A172 (cell line): Measurements from ENCODE around the gene ELF2. TPM values are rescaled to one million over a fixed set of nuclear protein-coding genes. Genes with fewer than 3 reads are reported as not detected.
"Not testable (repeated sequence)": the region's sequence is repeated elsewhere in the genome, so short reads cannot be mapped to it uniquely, and the experiment has no call there.

Experiments used
- DNase-seq: peaks from one replicate; pipeline ENCODE4 v3.0.0-alpha.2; 2015; ENCODE audit warnings: low spot score
- total RNA-seq: library from RNA; depleted of rRNA; stranded (reverse); fragments of >200 nt; shearing (Covaris generic); gene quantifications from 2 replicates; pipeline ENCODE4 v1.2.3, GENCODE V29; 2014

The ELF2 gene
- total RNA-seq, 1 experiment from 2014 or later: 15.0 TPM

DNA sequence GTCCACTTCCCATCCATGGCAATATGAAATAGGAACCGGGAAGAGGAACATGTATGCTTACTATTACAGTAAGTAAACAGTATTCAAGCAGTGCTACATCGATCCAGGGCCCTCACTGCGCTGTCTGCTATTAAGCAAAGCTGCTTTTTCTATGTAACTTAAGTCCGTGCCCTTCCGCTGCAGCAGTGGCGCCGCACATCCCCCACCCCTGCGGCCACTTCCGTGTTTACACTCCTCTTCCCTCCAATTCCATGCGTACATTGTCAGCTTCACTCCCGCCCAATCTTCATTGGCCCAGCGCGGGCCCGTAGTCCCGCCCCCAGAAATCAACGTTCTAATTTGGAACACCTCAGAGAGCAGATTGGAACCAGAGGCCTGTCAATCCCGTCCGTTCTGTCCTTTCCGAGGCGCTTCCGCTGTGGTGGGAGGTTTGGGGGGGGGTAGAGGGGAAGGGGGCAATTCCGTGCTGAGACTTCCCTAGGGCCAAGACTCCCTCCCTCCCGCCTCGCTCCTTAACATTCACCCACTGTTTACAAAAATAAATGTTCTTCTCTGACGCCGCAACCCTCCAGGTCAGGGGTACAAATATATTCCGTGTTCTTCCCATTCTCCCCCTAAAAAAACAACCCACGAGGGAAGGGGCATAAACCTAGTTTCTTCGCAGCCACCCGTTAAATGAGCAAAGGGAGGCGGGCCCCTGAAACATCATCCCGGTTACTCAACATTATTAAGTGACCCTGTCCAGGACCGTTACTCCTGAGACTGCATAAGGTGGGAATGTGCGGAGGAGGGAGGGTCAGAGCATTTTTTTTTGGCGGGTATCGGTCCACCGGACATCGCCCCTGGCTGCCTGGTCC is 94.0 kb downstream of the ELF2 start:
- peak; percentile 94 for DNase-seq

DNA sequence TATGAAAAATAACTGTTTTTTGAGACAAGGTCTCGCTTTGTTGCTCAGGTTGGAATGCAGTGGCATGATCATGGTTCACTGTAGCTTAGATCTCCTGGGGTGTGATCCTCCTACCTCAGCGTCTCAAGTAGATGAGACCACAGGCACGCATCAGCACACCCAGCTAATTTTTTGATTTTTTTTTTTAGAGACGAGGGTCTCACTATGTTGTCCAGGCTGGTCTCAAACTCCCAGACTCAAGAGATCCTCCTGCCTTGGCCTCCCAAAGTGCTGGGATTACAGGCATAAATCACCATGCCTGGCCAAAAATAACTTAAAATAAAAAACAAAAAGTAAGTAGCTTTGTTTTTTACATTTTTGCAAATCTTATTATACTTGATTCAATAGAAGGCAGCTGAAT is 98.1 kb downstream of the ELF2 start:
- no peak for DNase-seq

DNA sequence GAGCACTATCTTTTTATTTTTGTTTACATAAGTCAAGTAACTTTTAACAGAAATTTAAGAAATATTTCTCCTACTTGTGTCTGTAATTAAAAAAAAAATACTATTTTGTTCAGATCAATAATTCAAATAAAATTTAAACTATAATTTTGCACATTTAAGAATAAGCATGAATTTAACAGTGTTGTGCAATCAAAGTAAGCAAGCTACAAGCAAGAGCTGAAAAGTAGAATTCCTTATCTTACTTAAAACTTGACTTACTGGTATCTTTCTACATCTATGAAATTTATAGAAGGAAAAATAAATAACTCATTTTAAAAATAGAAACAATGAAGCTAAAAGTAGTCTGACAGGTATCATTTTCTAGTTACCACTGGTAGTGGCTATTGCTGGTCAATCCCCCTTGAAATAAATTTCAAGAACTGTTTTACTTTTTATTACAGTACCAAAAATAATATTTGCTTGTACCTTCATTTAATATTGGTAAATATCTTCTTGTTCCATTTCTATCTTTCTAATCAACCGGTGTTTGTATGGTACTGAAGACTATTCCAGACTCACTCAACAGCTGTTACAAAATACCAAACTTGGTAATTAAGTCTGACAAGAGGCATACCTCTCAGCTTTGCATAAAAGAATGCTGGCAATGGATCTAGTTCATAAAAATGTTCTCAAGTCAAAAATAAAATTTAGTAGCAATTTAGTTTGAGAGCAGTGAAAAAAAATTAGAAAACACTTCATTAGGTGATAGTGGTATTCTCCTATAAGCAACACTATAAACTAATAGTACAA is 99.3 kb downstream of the ELF2 start:
- DNase-seq: no peak

DNA sequence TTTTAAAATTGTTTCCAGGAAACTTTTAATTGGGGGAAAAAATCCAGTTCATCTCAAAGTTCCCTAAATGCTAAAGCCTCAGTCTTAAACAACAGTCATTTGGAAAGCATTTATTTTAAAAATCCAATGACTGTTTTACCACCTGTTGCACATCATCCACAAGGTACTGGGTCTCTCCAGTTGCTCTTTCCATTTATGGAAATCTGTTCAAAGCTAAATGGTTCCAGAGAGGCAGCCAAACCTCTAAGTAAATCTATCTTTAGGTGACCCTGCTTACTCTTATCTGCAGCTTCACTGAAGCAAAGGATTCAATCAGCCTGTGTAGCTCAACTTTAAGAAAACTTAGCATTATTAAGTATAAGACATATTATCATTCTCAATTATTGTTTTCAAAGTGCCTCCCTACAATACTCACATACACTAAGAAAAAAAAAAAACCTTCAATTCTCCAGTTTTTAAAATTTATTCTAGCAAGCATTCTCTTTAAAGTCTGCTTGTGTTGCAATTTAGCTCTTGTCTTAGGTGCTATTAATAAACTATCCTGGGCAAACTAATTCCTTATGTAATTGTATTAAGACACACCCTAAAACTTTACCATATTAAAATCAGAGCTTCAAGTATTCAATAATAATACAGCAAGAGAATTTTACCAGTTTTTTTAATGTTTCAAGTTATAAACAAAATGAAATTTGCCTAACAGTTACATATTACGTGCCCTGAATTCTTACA is 100.8 kb downstream of the ELF2 start:
- DNase-seq: no peak

DNA sequence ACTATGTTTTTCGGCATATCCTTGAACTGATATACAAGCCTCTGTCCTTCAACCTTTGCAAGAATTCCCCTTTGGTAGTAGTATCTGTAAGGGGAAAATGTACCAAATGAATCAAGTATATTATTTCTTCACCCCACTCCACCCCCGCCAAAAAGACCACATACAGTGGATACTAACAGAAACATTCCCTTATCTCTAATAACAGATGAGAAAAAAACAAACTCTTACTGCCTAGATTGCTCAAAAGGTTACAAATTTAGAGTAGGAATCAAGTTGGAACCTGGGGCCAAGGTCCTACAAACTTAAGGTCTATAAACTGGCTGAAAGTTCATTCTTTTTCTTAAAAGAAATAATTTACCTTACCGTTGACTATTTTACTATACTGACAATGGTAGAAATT is 116.4 kb downstream of the ELF2 start:
- no peak for DNase-seq

DNA sequence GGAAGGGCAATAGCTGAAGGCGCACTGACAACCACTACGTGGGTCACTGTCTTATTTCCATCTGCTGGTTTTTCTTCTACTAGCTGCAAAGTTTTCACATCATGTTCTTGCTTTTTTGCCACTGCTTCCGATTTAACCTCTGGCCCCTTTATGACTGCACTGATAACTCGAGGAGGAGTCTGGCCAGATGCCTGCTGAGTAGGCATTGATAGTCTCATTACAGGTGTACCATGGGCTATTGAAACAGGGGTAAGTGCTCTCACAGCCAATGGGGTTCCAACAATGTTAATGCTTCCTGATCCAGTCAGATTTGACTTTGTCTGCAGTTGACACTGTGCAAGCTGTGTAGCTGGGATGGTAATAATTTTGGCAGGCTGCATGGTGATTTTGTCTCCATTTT is 118.0 kb downstream of the ELF2 start:
- not testable (repeated sequence) for DNase-seq

DNA sequence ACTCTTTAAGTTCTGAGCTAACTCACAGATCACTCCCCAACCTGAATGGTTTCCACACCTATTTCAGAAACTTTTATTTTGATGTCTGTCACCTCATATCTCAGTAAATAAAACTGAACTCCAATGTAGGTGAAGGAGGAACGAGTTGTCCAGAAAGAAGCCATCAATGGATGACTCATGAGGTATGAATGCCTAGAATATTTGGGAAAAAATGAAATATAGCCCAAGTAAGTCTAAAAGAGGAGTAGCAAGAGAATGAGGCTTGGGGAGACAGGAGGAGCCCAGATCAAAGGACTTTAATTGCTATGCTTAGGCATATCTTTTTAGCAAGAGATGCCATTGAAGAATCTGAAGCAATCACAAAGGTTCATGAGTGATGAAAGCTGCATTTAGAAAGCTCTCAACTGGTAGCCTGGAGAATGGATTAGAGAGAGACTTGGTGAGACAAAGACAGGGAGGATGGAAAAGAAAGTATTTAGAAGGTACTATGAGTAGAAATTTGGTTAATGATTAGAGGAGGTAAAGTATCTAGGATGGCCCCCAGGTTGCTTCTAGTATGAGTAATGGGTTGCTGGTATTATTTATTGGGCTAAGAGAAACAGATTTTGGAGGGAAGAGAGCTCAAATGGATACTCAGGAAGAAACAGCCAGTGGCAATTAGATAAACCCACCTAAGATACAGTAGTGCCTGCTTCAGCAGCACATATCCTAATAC is 122.1 kb downstream of the ELF2 start:
- DNase-seq: no peak

DNA sequence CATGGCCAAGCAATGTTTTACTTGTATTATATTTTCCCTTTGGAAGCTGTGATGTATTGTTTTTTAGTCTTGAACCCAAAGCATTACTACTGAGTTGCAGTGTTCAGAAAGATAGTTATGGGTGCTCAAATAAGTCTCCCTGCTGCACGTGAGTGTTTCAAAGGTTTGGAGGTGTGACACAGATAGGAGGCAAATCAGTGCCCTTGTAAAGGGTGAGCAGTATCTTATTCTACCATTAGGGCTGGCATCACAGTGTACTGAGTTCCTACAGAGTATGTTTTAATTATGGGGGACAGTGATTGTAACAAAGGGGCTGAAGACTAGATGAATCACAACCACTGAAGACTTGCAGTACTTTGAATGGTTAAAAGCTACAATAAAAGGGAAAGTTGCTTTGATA is 123.1 kb downstream of the ELF2 start:
- DNase-seq: no peak

DNA sequence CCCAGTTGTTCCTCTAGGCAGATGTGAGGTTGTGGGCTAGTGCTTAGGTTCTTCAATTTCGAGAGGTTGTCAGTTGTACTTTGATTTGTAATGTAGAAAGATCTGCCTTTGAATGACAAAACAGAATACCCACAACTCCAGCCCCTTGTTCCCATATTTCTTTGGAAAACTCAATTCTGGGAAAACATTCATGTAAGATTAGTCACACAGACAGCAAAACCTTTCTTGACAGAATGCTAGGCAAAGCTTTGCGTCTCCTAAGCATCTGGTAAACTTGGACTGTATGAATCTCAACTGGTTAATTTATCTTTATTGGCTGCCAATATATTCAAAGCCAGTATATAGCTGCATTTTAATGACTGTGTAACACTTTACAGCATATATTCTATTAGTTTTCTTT is 126.6 kb downstream of the ELF2 start:
- DNase-seq: no peak

DNA sequence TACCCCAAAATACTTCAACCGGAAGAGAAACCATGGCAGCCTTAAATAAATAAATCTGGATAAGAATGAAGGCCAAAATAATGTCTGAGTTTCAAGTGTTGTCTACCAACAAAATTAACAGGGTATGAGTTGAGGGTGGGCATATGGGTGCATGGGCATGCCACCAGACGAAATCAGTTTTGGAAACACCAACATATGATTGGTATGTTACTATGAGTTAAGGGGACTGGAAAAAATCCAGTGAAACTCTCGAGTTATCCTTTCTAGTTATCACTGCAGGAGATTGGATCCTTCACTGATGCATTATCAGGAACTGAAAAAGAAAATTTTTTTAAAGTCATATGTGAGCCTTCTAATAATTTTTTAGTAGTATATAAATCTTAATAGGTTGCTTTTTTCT is 129.0 kb downstream of the ELF2 start:
- no peak for DNase-seq

DNA sequence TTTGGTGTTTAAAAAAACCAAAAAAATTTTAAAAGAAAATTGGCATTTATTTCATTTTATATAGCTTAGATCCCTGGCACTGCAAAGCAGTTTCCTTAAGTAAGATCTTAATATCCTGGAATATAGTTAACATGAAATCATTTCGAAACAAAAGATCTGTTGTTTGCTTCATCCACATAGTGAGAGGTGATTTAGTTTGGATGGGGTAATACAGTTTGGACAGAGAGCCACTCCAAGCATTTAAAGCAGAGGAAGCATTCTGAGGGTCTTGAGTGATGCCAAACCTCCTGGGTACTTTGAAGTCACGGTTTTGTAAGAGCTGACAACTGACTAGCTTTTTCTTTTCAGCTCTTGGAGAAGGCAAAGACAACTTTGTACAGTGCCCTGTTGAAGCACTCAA is 132.7 kb downstream of the ELF2 start:
- no peak for DNase-seq

DNA sequence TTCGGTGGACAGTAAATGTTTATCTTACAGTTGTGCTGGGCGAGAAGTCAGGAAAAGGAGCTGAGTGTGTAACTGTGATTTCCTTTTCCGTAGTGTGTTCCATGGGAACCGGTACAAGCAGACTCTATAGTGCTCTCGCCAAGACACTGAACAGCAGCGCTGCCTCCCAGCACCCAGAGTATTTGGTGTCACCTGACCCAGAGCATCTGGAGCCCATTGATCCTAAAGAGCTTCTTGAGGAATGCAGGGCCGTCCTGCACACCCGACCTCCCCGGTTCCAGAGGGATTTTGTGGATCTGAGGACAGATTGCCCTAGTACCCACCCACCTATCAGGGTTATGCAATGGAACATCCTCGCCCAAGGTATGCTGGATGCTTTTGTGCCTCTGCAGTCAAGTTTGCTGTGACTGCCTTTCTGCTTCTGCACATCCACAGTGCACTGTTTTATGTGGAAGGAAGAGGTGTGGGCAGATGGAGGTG is 134.0 kb downstream of the ELF2 start:
- DNase-seq: no peak

DNA sequence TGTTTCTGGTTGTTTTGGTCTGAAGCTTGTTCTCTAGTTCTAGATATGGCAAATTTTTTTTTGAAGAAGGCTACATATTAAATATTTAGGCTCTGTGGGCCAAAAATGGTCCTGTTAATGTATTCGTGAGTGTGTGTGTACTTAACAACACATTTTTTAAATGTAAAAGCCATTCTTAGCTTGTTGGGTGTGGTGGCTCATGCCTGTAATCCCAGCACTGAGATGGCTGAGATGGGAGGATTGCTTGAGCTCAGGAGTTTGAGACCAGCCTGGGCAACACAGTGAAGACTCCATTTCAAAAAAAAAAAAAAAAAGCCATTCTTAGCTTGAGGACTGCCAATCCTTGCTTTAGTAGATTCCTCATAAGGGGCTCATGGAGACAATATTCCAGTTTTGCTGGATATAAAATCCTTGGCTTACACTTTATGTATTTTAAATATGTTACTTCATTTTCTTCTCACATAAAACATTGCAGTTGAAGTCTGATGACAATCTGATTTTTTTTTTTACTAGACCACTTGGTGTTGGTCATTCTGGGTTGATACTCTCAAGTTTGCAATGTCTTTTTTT is 138.1 kb downstream of the ELF2 start:
- DNase-seq: no peak

DNA sequence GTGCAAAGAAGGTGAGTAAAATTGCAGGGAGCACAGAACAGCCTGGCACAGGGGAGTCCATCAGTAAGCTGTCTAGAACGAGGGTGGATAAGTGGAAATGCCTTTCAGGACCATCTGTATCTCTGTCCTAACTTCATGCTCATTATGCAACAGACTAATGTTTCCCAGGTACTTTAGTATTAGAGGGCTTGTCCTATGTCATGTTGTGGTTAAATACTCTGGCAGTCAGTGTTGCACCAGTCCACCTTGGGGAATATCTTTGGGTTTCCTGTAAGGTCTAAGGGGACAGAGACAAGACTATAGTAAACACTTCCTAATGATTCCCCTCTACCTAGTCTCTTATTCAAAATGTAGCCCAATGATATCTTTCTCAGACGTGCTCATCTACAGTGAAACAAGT is 140.1 kb downstream of the ELF2 start:
- DNase-seq: no peak

DNA sequence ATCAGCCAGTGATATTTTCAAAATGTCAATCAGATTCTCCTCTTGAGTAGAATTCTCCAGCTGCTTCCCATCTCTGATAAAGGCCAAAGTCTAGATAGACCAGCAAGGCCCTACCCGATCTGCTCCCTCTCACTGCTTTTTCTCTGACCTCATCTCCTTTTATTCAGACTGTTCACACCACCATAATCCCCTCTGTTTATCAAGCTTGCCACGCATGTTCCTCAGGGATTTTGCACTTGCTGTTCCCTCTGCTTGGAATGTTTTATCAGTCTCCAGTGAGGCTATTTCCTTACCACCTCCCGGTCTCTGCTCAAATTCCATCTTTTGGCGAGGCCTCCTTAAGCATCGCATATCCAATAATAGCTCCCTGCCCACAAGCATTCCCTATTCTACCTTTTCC is 141.4 kb downstream of the ELF2 start:
- DNase-seq: no peak

DNA sequence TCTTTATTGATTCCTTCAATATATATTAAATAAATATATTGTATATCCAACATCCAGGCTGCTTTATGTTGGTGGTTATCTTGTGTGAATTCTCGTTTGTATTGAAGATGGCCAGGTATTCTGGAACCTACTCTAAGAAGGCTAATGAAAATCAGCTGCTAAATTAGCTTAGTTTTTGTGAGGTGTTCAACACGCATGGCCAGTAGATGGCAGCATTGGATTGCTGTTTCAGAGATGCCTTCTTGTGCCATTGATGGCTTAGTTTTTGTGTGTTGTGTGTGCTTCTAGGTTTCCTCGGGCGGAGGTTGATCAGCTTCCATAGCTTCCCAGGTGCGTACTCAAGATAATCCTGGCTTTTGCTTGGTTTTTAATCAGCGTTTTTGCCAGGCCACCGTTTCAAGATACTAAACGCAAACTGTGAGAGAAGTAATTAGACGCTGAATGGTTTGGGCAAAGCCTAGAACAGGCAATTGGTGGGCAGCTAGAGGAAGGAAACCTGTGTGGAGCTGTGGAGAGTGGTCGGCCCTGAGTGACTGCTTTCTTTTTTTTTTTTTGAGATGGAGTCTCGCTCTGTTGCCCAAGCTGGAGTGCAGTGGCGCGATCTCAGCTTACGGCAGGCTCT is 146.3 kb downstream of the ELF2 start:
- DNase-seq: peak; percentile 54

DNA sequence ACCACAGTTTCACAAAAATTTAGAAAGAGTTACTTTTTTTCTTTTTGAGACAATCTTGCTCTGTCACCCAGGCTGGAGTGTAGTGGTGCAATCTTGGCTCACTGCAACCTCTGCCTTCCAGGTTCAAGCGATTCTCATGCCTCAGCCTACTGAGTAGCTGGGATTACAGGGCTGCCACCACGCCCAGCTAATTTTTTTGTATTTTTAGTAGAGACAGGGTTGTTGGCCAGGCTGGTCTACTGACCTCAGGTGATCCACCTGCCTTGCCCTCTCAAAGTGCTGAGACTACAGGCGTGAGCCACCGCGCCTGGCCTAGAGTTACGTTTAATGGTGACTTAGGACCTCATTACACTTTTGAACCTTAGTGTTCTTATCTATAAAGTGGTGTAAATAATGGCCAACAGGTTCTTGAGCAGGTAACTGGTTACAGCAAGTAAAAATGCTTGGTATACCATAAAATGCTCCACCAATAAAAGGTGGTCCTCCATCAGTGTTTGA is 147.1 kb downstream of the ELF2 start:
- not testable (repeated sequence) for DNase-seq

DNA sequence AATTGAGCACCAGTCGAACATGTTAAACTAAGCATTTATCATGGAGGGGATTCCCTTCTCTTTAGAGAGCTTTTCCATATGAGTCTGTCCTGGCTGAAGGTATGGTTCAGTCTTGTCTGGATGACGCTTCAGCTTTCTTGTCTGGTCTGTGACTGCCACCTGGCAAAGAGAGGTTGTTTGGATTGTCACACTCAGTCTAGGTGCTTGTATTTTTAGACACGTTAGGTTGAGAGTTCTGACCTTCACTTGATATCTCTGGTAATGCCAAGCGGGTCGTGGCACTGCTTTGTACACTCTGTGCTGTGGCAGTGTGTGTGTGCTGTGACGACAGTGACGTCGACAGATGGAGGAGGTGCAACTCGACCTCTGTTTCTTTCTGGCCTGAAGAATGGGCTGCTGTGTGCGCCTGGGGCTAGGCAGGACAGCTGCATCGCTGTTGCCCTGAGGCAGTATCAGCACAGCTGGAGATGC is 148.8 kb downstream of the ELF2 start:
- no peak for DNase-seq

DNA sequence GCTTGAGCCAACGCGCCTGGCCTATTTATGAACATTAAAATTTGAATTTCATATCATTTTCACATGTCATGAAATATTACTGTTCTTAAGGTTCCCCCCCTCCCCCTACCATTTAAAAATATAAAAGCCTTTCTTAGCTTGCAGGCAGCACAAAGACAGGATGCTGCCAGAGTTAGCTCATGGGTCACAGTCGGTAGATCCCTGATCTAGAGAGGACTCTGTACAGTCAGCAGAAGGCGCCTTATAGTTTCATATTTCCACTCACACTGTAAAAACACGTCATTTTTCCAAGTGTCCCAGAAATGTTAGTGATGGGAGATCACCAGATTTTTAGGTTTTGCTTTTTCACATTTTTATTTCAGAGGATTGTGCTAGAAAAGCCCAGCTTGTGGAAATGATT is 149.2 kb downstream of the ELF2 start:
- no peak for DNase-seq

DNA sequence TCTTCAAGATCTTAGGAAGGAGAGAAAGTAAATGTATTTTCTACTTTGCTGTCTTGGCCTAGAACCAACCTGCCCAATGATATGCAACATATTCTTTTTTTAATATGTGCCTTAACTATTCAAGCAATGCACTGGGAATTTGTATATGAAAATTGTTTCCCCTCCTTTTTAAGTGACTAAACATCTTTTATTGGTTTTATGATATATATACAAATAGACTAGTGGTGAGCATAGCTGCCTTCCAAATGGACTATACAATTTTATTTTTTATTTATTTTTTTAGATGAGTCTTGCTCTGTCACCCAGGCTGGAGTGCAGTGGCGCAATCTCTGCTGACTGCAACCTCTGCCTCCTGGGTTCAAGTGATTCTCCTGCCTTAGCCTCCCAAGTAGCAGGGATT is 151.2 kb downstream of the ELF2 start:
- no peak for DNase-seq

DNA sequence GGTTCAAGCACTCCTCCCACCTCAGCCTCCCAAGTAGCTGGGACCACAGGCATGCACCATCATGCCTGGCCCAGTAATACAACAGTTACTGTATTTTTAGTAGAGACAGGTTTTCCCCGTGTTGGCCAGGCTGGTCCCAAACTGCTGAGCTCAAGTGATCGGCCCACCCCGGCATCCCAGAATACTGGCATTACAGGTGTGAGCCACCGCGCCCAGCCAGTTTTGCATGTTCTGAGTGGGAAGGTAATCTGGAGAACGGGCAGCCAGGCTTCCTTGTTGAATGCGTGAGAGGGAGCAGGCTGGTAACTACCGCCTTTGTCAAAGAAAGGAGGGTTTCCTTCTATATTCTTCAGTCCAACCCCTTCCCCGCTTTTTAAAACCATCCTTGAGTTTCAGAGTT is 152.3 kb downstream of the ELF2 start:
- no peak for DNase-seq
